ENCODE results near the gene RHBDL1.
A peak's percentile ranks its signal among the peaks of the same experiment; 100 is the strongest.

Gene RHBDL1

GRCh38 chr16:674968-675883 lies at the start of gene RHBDL1:
TSS of gene RHBDL1 (plus strand) at chr16:675671. CDS start at chr16:675791, 120 bp downstream.
- DNase-seq: no peak

- DNase-seq: no peak
Measured at GRCh38 chr16:625977-626765, 49.3 kb upstream of the RHBDL1 start.

GRCh38 chr16:626787-627453 lies 48.6 kb upstream of the RHBDL1 start:
- no peak for DNase-seq

GRCh38 chr16:627454-628239 lies 47.8 kb upstream of the RHBDL1 start:
- no peak for DNase-seq

- DNase-seq: no peak
Measured at GRCh38 chr16:628321-629061, 47.0 kb upstream of the RHBDL1 start.

- DNase-seq: no peak
Measured at GRCh38 chr16:629185-629832, 46.2 kb upstream of the RHBDL1 start.

- DNase-seq: no peak
Measured at GRCh38 chr16:629833-630248, 45.6 kb upstream of the RHBDL1 start.

GRCh38 chr16:630249-630814 lies 45.1 kb upstream of the RHBDL1 start:
- DNase-seq: no peak

- DNase-seq: no peak
Measured at GRCh38 chr16:630815-631405, 44.6 kb upstream of the RHBDL1 start, which contains the start of gene WFIKKN1. TSS of gene WFIKKN1 (plus strand) at chr16:630985. CDS start at chr16:631254, 269 bp downstream.

GRCh38 chr16:631808-632358 lies 43.6 kb upstream of the RHBDL1 start:
- DNase-seq: no peak

GRCh38 chr16:632486-633335 lies 42.8 kb upstream of the RHBDL1 start:
- DNase-seq: no peak

GRCh38 chr16:633336-634050 lies 42.0 kb upstream of the RHBDL1 start:
- DNase-seq: no peak

- no peak for DNase-seq
Measured at GRCh38 chr16:634051-634670, 41.3 kb upstream of the RHBDL1 start.

- DNase-seq: no peak
Measured at GRCh38 chr16:634996-635395, 40.5 kb upstream of the RHBDL1 start.

GRCh38 chr16:635573-636205 lies 39.8 kb upstream of the RHBDL1 start:
- DNase-seq: no peak

GRCh38 chr16:636206-637080 lies 39.0 kb upstream of the RHBDL1 start, which contains the start of gene METTL26:
TSS of gene METTL26 (minus strand) at chr16:636305. CDS start at chr16:636290, 15 bp downstream.
- DNase-seq: peak; percentile 95

Data from CD4-positive, alpha-beta T cell treated with Interleukin-12 subunit alpha and Interleukin-12 subunit beta, for 1 hour (primary cell).